WTC11 (cell line): ENCODE results near the gene SYCP2. TPM values are rescaled to one million over a fixed set of nuclear protein-coding genes. Genes with fewer than 3 reads are reported as not detected.

ENCODE experiments used
- ATAC-seq: fragments of 200-7000 bp; cut with Tn5 transposase; 2 replicates; pipeline ENCODE4 v1.10.0; 2021; ENCODE audit warnings: mild to moderate bottlenecking, moderate library complexity
- CTCF ChIA-PET: fragments of 300-600 bp; sonication (Branson Sonifier 250); formaldehyde crosslinking; loops from one replicate; lab custom pipeline; 2021; ENCODE audit warnings: antibody characterized with exemption; lab: Charles Lee
- POLR2A ChIA-PET: fragments of 350-600 bp; sonication (Branson Sonifier 250); formaldehyde crosslinking; loops from one replicate; lab custom pipeline; 2021; ENCODE audit warnings: antibody characterized with exemption; lab: Charles Lee
- DNase-seq: peaks from one replicate; pipeline ENCODE4 v3.0.0; 2021; ENCODE audit warnings: low spot score
- H3K27ac Mint-ChIP-seq: 2 replicates; pipeline ENCODE4 v1.8.0; 2021; ENCODE audit warnings: mixed read lengths
- H3K27me3 Mint-ChIP-seq: 2 replicates; pipeline ENCODE4 v1.8.0; 2021; ENCODE audit warnings: low read depth, mild to moderate bottlenecking, moderate library complexity, mixed read lengths
- H3K36me3 Mint-ChIP-seq: 2 replicates; pipeline ENCODE4 v1.8.0; 2021; ENCODE audit warnings: mixed read lengths
- H3K4me1 Mint-ChIP-seq: 2 replicates; pipeline ENCODE4 v1.8.0; 2022; ENCODE audit warnings: mixed read lengths
- H3K4me3 Mint-ChIP-seq: 2 replicates; pipeline ENCODE4 v1.8.0; 2021; ENCODE audit warnings: mild to moderate bottlenecking, moderate library complexity, mixed read lengths
- H3K9me3 Mint-ChIP-seq: 2 replicates; pipeline ENCODE4 v1.8.0; 2021; ENCODE audit warnings: mixed read lengths
- ARID4B ChIP-seq: sonication (generic); formaldehyde crosslinking; IDR thresholded peaks from 2 replicates; pipeline ENCODE4 v1.8.0; 2023; ENCODE audit warnings: missing genetic modification reagents, mild to moderate bottlenecking, borderline replicate concordance
- CTCF ChIP-seq: fragments of 200-600 bp; IDR thresholded peaks from 2 replicates; pipeline ENCODE4 v1.8.0; 2022; ENCODE audit warnings: antibody characterized with exemption
- EMX1 ChIP-seq: fragments of 250-450 bp; sonication (Bioruptor Pico); IDR thresholded peaks from 2 replicates; pipeline ENCODE4 v1.8.0; 2021; ENCODE audit warnings: mild to moderate bottlenecking
- JAZF1 ChIP-seq: fragments of 250-450 bp; sonication (Bioruptor Pico); IDR thresholded peaks from 2 replicates; pipeline ENCODE4 v1.9.0; 2021; ENCODE audit warnings: moderate library complexity, mild to moderate bottlenecking, inconsistent platforms
- MLX ChIP-seq: sonication (generic); formaldehyde crosslinking; IDR thresholded peaks from 2 replicates; pipeline ENCODE4 v1.8.1; 2023; ENCODE audit warnings: mild to moderate bottlenecking, missing genetic modification reagents, moderate library complexity
- PRRX2 ChIP-seq: fragments of 250-450 bp; sonication (Bioruptor Pico); IDR thresholded peaks from 2 replicates; pipeline ENCODE4 v1.8.0; 2021; ENCODE audit warnings: mild to moderate bottlenecking
- TCF7 ChIP-seq: sonication (generic); formaldehyde crosslinking; IDR thresholded peaks from 2 replicates; pipeline ENCODE4 v1.8.0; 2022; ENCODE audit warnings: mild to moderate bottlenecking, low read depth, missing genetic modification reagents, moderate library complexity
- USF1 ChIP-seq: sonication (generic); formaldehyde crosslinking; IDR thresholded peaks from 2 replicates; pipeline ENCODE4 v1.8.0; 2022; ENCODE audit warnings: mild to moderate bottlenecking, missing genetic modification reagents
- ZBTB43 ChIP-seq: sonication (generic); formaldehyde crosslinking; IDR thresholded peaks from 2 replicates; pipeline ENCODE4 v1.8.1; 2023; ENCODE audit warnings: mild to moderate bottlenecking, missing genetic modification reagents
- ZNF281 ChIP-seq: sonication (generic); formaldehyde crosslinking; IDR thresholded peaks from 2 replicates; pipeline ENCODE4 v1.8.0; 2023; ENCODE audit warnings: mild to moderate bottlenecking, missing genetic modification reagents
- ZSCAN18 ChIP-seq: fragments of 250-450 bp; sonication (Bioruptor Pico); IDR thresholded peaks from 2 replicates; pipeline ENCODE4 v2.1.2; 2022; ENCODE audit warnings: mild to moderate bottlenecking, moderate library complexity
- total RNA-seq: library from RNA; stranded (reverse); gene quantifications from 3 replicates; pipeline ENCODE4 v1.2.3, GENCODE V29; 2021

SYCP2 gene
- total RNA-seq, 1 experiment from 2014 or later = 0.31 TPM

GRCh38 chr20:59823030-59823423, 110.4 kb downstream of the SYCP2 start:
- H3K36me3 Mint-ChIP-seq = no peaks in the 10 kb centered on the region
- no peak overlapping the region for H3K4me3 Mint-ChIP-seq
- DNase-seq (no peak), ATAC-seq (no peak)
- CTCF ChIA-PET = interaction anchor here (1.5 kb wide), 1 partner anchor 187 kb away, joined by 3 read pairs; no protein-coding TSS in a partner anchor
- no peaks in the 10 kb centered on the region for H3K9me3 Mint-ChIP-seq
- peaks cover 23% of the 10 kb centered on the region for H3K27me3 Mint-ChIP-seq
- POLR2A ChIA-PET = no interaction called here
- H3K27ac Mint-ChIP-seq = no peak overlapping the region
- TF ChIP-seq ZSCAN18 (CRISPR knock-in tag) = no peak
- no peak for TF ChIP-seq PRRX2 (CRISPR knock-in tag)
- no peak for TF ChIP-seq CTCF
- TF ChIP-seq TCF7 (CRISPR knock-in tag) = no peak
- TF ChIP-seq MLX (CRISPR knock-in tag) = no peak
- no peak for TF ChIP-seq ZBTB43 (CRISPR knock-in tag)
- TF ChIP-seq, all 79 proteins: peak for 0
- peaks cover 14% of the 10 kb centered on the region for H3K4me1 Mint-ChIP-seq

- ChIA-PET CTCF (interaction anchor here (1.5 kb wide), 1 partner anchor 188 kb away, joined by 3 read pairs; no protein-coding TSS in a partner anchor), POLR2A (no interaction called here)
- no peak overlapping the region for H3K4me3 Mint-ChIP-seq
- H3K27me3 Mint-ChIP-seq = peaks cover 23% of the 10 kb centered on the region
- H3K4me1 Mint-ChIP-seq = peaks cover 14% of the 10 kb centered on the region
- TF ChIP-seq ARID4B (CRISPR knock-in tag) = no peak
- peak; percentile 30; the same call in 1 of the 2 replicates for TF ChIP-seq ZNF281 (CRISPR knock-in tag)
- no peak for TF ChIP-seq JAZF1 (CRISPR knock-in tag)
- no peak for TF ChIP-seq USF1 (CRISPR knock-in tag)
- TF ChIP-seq EMX1 (CRISPR knock-in tag) = no peak
- ATAC-seq (no peak), DNase-seq (no peak)
- H3K36me3 Mint-ChIP-seq = no peaks in the 10 kb centered on the region
- H3K9me3 Mint-ChIP-seq = no peaks in the 10 kb centered on the region
- no peak overlapping the region for H3K27ac Mint-ChIP-seq
These were observed 111.0 kb downstream of the SYCP2 start for GRCh38 chr20:59822291-59823029.
